GM21619 (cell line): ENCODE results near the gene SUSD1.

Source experiments
- ATAC-seq: cut with Tn5 transposase; IDR thresholded peaks from one replicate; pipeline ENCODE4 v1.9.1; 2021; ENCODE audit not compliant: unreplicated experiment

The SUSD1 gene

DNA sequence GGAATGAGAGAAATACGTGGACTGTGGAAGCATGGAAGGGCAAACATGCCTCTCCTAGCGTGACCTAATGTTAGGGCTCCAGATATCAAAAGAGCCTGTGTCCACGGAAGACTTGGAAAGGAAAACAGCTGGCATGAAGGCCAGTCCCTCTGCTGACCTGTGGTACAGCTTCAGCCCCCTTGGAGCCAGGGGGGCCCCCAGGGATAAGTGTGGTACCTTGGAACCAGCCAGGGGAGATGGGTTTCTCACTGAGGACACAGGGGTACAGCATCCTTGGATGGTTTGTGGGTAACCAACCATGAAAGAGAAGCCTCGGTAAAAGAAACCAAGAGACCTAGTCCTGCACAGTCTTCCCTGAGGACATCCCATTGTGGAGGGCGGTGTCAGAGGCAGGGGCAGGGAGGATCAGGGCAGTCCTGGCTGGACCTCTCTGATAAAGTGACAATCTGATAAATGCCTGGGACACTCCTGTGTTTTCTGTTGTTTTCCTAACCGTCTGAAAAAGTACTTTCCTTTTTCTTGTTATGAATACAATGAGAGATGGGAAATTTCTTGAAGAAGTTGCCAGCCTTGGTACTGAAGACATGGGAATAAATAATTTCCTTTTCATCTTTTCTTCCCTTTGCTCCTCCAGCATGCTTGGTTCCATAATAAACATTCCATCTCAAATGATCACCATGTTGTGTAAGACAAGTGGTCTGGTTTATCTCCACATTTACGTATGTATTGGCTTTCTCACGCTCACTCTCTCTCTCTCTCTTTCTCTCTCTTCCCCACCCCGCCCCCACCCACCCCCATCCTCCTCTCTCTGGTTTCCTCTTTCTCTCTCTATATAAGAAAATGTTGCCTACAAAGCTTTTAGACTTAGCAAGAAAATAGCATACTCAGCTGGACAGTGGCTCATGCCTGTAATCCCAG lies 102.1 kb downstream of the SUSD1 start:
- no peak for ATAC-seq

- ATAC-seq = peak; percentile 65
These were observed 105.6 kb downstream of the SUSD1 start for GRCh38 chr9:112069318-112070169.

DNA sequence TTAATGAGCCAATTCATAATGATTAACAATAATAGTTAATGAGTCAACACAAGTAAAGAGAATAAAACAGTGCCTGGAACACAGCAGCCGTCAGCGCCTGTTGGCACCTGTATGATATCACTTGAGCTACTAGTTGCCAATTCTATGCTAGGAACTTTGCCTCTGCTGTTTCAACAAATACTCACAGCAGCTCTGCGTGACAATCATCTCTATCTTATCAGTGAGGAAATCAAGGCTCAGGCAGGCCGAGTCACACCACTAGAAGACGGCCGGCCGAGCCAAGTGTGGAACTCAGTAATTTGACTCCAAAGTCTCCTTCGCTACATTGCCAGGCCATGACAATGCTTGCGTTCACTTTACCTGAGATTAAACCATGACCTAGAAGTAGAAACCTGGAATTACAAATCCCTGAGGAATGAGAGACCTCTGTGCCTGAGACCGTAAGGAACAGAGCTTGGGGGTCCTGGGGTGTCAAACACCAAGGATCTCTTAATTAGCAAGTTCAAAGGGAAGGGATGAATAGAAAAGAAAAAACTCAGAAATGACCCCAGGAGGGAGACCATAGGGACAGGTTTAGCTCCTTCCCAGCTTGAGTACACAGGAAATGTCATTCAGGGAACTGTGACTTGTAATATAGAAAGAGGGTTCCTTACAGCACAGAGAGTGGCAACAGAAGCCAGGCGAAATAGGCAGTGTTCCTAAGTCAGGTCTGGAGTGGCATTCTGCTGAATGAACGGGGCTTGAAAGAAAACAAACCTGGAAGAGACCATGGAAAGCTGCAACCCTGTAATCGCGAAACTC lies 109.1 kb downstream of the SUSD1 start:
- no peak for ATAC-seq

DNA sequence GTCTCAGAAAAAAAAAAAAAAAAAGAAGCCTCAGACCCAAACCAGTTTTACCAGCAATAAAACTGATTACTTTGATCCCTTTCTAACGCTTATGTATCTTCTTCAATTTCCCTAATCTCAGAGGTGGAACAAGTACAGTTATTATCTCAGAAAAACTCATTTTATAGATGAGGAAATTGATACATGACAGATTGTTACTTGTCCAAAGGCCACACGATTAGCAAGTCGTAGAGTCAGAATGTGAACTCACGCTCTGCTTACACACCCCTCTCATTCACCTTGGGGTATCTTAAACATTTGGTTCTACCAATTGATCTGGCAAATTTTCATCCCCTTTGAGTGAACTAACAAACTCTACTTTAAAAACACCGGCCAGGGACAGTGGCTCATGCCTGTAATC lies 110.2 kb downstream of the SUSD1 start:
- no peak for ATAC-seq

DNA sequence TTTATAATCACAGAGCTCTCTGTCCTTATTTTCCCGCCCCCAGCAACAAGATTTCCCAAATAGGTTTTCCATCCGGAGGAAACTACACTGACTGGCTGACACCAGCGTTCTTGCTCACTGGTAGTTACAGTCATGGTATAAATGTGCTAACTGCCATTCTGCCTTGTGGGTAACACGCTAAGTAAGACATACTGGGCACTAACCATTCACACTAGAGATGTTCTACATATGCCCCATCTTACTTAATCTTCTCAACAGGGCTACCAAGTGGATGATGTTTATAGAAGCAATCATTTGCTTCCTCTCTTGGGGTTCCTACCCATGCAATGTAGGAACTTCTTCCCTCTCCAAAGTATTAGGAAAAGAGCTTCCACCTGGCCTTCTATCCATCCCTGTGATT lies 111.5 kb downstream of the SUSD1 start:
- no peak for ATAC-seq

- ATAC-seq = no peak
These were observed 111.9 kb downstream of the SUSD1 start for GRCh38 chr9:112063151-112063550.

GRCh38 chr9:112061152-112061740 lies 113.9 kb downstream of the SUSD1 start:
- peak; percentile 82 for ATAC-seq

DNA sequence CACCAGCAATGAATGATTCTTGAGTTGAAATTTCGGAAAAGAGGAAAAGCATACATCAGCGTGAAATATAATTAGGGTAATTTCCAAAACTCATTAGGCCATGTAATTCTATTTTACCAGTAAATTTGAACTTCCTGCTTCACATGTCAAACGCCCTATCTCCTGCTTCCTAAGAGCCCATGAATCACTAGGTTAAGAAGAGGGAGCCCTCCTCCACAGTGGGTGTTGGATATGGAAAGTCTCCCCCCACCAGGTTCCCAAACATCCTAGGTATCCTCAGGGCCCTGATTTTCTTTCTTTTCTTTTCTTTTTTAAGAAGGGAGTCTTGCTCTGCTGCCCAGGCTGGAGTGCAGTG lies 115.2 kb downstream of the SUSD1 start:
- ATAC-seq = no peak

- no peak for ATAC-seq
These were observed 115.7 kb downstream of the SUSD1 start for GRCh38 chr9:112059145-112059965.

DNA sequence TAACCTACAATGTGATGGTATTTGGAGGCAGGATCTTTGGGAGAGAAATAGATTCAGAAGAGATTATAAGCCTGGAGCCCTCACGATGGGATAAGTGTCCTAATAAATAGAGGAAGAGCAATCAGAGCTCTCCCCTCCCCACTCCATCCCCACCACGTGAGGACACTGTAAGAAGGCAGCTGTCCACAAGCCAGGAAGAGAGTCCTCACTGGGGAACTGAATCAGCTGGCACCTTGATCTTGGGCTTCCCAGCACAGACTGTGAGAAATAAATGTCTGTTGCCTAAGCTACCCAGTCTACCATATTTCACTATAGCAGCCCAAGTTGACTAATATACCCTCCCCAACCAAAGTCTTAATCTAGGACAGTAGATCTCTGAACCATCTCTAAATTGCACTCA lies 118.1 kb downstream of the SUSD1 start:
- no peak for ATAC-seq

- ATAC-seq = no peak
These were observed 120.2 kb downstream of the SUSD1 start for GRCh38 chr9:112054916-112055315.

DNA sequence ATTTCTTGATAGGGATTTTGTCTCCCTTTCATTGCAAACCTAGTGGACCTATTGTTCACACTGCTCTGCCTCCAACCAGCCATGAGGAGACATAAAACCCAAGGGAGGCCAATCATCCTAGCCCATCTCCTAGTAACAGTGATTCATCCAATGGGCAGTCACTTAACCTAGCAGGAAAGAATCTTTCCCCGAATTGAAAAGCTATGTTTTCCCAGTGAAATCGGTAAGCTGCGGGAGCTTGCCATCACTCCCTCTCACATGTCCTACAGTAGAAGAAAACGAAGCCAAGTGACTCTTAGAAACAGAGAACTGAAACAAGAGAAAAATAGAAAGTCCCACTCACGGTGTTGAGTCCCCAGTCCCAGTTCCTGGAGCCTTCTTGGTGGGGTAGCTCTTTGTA lies 123.3 kb downstream of the SUSD1 start:
- no peak for ATAC-seq

- ATAC-seq = no peak
These were observed 124.3 kb downstream of the SUSD1 start for GRCh38 chr9:112050544-112051475.

DNA sequence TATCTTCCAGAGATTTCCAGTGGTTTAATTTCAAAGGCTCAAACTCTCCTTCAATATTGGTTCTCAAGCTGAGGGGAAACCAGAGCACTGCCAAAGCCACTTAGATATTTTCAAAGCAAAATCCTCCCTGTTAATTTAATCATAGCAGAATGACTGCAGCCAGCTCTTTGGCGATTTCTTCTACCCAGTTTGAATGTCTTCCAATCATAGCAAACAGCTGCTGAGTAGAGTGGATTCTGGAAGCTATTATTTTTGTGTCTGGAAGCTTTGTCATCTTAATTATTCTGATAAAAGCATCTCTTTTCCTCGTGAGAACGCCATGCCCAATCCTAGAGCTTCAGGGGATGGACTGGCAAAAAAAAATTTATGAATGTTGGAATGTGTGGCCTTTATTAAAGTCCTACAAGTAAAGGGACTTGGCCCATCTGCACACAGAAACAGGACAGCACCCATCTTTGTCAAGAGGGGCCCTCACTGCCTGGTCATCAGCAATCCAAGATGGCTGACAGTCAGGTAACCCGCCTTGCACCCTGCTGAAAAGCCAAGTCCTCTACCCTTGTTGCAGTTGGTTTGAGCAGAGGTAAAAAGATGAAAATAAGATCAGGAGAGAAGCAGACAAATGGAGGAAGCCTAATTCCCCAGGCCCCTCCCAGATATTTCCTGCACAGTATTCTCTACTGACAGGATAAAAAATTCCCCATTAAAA lies 125.1 kb downstream of the SUSD1 start:
- no peak for ATAC-seq

GRCh38 chr9:112048924-112049691 lies 126.0 kb downstream of the SUSD1 start:
- no peak for ATAC-seq

GRCh38 chr9:112047538-112048066 lies 127.5 kb downstream of the SUSD1 start:
- no peak for ATAC-seq

DNA sequence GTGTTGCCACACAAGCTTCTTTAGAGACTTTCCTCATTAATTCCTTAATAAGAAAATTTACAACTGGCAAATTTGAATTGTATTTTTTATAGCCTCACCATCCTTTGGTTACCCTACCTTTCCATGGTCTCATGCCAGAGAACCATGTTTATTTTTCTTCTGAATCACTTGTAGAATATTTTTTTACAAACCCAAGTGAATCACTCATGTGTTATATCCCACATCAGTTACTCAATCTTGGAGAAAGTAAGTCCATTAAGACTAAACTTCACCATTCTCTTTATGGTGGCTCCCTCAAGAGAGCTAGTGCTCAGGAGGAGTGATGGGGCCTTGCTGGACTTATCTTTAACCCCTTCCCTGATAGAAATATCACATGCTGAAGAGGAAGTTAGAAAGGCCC lies 128.9 kb downstream of the SUSD1 start:
- ATAC-seq = no peak
